Raji (cell line): ENCODE data around the gene RNF224.

ENCODE experiments used
- POLR2A ChIP-seq: IDR thresholded peaks from 2 replicates; pipeline ENCODE4 v1.6.1; 2011; ENCODE audit warnings: low read depth, low read length, control low read depth; ENCODE audit not compliant: insufficient read depth

The RNF224 gene

DNA sequence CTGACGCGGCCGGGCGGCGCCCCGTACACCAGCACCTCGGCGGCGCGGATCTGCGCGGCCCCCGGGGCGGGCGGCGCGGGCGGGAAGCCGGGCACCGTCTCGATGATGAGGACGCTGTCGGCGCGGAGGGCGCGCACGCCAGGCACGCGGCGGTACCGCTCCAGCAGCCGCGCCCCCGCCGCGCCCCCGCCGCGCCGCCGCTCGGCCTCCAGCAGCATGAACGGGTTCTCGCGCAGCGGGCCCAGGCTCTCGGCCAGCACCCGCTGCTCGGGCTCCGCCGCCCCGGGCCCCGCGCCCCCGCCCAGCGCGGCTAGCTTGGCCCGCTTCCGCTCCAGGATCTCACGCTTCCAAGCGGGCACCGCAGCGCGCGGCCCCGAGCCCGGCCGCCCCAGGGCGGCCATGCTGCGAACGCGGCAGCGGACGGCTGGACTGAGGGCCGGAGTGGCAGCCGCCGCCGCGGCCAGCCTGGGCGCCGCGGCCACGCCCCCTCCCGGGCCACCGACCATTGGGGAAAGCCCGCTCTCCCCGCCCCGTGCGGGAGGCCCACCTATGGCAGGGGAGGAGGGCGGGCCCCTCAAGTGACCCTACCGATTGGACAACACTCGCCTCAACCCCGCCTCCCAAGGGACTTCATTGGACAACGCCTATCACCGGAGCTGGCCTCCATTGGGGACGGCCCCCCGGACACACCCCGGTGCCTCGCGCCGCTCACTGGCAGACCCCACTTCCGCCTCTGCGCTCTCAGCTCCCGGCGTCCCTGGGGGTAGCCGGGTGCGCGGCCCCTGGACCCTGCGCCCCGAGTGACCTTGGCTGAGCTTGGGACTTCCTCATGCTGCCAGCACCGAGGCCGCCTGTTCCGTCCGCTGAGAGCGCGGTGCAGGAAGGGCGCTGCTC, 26.7 kb upstream of the RNF224 start, which contains the start of gene TPRN:
TSS of gene TPRN (minus strand) at position 431 of the 894 bp plus-strand sequence. CDS start at position 401, 30 bp downstream.
- peak; percentile 89 for TF ChIP-seq POLR2A

DNA sequence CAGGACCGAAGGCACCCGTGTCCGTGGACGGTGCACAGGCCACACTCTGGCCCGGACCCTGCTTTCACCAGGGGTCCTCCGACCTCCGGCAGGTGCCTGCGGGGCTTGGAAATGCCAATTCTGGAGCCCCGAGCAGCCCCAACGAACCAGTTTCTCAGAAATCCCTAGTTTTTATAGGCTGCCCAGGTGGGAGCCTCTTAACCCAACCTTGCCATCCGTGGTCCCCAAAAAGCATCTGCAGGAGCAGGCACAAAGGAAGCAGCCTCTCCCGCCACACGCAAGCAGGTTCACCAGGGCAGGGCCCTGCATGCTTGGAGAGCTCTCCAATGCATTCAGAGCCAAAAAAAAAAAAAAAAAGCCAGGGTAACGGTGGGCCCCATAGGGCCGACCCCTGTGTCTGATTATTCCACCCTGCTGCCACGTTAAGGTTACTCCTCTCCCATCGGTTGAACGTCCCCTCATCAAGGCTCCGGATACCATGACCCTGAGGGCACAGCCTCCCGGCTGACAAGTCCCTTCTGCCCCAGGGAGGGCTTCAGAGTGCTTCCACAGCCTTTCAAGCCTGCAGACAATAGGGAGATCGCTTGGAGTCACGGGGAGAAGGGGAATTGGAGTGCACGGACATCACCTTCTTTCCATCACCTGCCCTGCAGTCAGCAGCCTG, 26.0 kb upstream of the RNF224 start:
- TF ChIP-seq POLR2A = peak; percentile 40; the same call in 1 of the 2 replicates

DNA sequence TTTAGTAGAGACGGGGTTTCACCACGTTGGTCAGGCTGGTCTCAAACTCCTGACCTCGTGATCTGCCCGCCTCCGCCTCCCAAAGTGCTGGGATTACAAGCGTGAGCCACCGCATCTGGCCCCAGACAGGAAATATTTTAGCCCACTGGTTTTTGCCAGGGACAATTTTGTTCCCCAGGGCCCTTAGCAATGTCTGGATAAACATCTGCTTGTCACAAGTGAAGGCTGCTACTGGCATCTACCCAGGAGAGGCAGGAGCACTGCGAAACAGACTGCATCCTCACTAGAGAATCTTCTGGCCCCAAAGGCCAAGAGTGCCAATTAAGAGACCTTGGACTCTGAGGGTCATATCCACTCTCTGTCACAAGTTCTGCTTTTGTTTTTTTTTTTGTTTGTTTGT, 24.3 kb upstream of the RNF224 start:
- TF ChIP-seq POLR2A = no peak

DNA sequence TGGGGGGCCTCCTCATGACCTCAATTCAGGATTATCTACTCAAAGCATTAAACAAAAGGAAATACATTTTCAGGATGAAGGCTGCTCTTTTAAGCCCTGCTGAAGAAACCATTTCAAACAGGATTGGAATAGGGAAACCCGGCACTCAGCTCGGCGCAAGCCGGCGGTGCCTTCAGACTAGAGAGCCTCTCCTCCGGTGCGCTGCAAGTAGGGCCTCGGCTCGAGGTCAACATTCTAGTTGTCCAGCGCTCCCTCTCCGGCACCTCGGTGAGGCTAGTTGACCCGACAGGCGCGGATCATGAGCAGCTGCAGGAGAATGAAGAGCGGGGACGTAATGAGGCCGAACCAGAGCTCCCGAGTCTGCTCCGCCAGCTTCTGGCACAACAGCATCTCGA, 22.6 kb upstream of the RNF224 start:
- TF ChIP-seq POLR2A = no peak

DNA sequence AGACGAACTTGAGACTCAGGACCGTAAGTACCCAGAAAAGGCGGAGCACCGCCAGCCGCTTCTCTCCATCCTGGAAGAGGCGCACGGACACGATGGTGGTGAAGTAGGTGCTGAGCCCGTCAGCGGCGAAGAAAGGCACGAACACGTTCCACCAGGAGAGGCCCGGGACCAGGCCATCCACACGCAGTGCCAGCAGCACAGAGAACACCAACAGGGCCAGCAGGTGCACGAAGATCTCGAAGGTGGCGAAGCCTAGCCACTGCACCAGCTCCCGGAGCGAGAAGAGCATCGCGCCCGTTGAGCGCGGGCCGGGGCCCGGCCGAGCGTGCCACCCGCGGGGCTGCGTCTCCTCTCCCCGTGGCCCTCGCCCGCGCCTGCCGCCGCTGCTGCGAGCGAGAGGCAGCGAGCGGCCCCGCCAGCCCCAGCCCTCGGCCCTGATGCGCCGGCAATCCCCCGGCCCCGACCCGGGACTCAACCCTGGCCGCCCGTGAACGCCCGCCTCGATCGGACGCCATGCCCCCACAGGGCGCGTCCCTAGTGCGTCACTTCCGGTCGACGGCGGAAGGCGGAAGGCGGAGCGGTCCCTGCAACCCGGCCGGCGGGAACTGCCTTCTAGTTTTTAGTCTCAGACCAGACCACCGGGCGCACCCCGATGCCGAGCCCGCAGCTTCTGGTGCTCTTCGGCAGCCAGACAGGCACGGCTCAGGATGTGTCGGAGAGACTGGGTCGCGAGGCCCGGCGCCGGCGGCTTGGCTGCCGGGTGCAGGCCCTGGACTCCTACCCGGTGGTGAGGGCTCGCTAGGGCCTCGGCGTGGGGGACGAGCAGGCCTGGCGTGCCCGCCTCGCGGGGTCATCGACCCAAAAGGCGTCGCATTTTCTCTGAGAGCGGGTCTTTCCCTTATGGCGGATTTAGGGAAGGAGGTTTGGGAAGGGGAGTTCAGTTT, 21.9 kb upstream of the RNF224 start, which contains the start of the genes NDOR1 and TMEM203:
TSS of gene NDOR1 (plus strand) at position 575 of the 944 bp plus-strand sequence. CDS start at position 653, 78 bp downstream.
TSS of gene TMEM203 (minus strand) at position 523 of the 944 bp plus-strand sequence. CDS start at position 289, 234 bp downstream.
- TF ChIP-seq POLR2A = peak; percentile 86

DNA sequence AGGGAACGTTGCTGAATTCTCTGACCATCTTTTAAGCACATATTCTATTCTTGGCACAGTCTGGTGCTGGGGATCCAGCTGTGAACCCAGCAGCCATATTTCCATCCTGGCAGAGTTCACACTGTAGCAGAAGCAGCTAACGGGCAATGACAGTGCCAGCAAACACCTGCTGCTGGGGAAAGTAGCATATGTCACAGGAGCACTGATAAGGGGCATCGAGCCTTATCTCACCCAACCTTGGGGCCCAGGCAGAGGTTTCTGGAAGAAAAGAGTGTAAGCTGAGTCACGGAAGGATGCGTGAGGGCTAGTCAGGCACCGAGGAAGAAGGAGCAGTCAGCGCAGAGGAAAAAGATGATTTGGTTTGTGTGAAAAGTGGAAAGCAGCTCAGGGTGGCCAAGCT, 20.7 kb upstream of the RNF224 start:
- TF ChIP-seq POLR2A = no peak

DNA sequence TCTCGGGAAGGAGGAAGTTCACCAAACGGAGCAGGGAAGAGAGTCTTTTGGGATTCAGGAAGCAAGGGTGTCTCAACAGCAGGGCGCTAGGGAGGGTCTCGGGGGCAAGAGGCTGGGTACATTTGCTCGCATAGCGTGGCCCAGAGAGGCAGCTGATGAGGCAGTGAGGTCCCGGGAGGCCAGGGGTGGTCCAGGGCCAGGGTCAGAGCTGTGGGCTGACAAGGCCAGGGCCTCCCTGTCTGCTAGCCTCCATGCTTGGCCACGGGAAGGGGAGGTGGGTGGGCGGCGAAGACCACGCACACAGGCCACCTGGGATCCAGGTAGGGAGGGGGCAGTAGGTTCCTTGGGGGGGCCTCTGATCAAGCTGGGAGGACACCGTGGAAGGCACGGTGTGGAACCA, 15.8 kb upstream of the RNF224 start:
- no peak for TF ChIP-seq POLR2A

DNA sequence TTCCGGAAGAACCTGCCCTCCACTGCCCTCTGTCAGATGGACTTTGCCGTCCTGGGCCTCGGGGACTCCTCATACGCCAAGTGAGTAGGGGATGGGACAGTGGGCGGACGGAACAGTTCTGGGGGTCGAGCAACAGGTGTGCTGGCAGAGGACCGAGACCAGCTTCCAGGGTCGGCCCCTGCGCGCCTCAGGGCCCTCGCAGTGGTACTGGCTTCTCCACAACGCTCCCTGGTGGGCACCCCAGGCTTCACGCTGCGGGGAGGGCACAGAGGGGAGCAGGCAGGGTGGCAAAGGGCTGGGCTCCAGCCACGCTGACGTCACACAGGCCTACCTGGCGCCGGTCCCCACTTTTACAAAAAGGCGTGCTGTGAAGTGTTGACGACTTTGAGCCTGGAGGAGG, 14.8 kb upstream of the RNF224 start:
- TF ChIP-seq POLR2A = no peak

DNA sequence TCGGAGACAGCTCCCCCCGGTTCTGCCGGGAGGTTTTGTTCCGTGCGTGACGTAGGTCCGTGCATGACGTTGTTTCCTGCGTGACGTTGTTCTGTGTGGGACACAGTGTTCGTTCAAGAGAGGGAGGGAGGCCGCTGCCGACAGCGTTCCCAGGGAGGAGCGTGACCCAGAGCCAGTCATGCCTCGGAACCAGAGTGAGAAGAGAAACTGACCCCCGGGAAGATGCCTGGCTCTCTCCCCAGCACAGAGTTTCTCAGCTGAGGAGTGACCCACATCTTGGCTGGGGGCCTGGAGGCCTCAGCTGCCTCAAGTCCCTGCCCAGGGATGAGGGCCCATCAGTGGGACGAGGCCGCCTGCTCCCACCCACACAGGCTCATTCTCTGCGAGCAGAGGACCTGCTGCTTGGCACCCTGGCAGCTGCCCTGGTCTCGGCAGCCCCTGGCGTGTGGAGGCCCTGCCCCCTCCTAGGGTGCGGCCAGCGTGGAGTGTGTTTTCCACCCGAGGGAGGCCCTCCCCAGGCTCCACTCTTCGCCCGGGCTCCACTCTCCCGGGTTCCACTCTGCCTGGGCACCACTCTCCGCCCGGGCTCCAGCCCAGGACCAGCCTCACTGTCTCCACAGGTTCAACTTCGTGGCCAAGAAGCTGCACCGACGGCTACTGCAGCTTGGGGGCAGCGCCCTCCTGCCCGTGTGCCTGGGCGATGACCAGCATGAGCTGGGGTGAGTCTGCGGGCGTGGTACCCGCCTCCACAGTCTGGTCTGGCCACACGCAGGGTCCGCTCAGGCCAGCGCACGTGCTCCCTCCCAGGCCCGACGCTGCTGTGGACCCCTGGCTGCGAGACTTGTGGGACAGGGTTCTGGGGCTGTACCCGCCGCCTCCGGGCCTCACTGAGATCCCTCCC, 13.9 kb upstream of the RNF224 start:
- no peak for TF ChIP-seq POLR2A

DNA sequence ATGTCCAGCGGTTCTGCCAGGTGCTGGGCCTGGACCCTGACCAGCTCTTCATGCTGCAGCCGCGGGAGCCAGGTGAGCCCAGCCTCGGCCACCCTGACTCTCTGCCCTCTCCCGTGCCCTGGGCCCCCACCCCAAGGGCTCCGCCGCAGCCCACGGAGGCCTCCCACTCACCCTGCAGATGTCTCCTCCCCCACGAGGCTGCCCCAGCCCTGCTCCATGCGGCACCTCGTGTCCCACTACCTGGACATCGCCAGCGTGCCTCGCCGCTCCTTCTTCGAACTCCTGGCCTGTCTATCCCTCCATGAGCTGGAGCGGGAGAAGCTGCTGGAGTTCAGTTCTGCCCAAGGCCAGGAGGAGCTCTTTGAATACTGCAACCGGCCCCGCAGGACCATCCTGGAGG, 12.7 kb upstream of the RNF224 start:
- no peak for TF ChIP-seq POLR2A

DNA sequence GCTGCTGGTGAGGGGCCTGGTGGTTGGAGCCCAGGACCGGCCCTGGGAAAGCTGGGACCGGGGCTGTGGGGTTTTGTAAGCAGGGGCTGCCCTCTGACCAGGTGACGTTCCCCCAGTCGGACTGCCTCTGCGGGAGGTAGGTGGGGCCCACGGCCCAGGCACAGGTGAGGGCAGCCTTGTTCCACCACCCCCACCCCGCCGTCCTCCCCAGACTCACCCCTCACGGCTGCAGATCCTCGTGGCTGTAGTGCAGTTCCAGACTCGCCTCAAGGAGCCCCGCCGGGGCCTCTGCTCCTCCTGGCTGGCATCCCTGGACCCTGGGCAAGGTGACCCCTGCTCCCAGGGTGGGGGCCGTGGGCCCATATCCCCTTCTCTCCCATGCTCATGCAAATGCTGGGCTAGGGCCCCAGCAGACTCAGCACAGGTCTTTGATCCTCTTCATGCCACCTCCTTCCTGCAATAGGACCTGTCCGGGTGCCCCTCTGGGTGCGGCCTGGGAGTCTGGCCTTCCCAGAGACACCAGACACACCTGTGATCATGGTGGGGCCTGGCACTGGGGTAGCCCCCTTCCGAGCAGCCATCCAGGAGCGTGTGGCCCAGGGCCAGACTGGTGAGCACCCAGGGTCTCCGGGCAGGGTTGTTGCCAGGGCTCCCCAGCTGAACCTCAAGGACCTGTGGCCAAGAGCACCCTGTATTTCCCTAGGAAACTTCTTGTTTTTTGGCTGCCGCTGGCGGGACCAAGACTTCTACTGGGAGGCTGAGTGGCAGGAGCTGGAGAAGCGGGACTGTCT, 11.9 kb upstream of the RNF224 start:
- TF ChIP-seq POLR2A = no peak

DNA sequence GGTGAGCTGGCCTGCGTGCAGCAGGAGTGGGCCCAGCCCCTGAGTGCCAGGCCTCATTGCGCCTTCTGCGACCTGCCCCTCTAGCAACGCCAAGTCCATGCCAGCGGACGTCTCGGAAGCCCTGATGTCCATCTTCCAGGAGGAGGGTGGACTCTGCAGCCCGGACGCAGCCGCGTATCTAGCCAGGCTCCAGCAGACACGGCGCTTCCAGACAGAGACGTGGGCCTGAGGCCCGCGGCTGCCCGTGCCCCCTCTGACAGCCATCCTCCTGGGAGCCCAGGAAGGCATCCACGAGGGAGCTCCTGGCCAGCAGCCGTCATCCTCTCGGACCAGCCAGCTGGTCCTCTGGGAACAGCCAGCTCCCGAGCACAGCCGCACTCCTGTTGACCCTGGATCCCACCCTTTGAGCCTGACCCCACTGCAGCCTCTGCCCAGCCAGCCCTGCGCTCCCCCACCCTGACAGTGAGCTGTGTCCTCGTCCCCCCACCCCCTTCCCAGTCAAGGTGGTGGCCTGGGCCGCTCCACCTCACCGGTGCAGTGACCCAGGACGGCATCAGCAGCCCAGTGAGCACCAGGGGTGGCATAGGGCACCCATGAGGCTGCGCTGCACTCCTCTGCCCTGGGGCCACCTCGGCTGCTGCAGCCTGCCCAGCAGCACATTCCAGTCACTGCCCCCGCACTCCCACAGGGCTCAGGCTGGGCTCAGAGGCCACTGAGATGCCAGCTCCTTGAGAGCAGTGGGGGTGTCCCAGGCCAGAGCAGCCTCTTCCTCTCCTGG, 10.9 kb upstream of the RNF224 start:
- no peak for TF ChIP-seq POLR2A
